K562 (cell line): ENCODE data around the gene DTNBP1. TPM values are rescaled to one million over a fixed set of nuclear protein-coding genes. Genes with fewer than 3 reads are reported as not detected.

ENCODE experiments used
- ATAC-seq: fragments of 200-7000 bp; cut with Tn5 transposase; 3 replicates; pipeline ENCODE4 v1.9.1; 2020; ENCODE audit warnings: moderate library complexity
- BruUV-seq: library from RNA; stranded (reverse); fragments of 400-500 nt; replicated peaks from 2 replicates; lab custom pipeline; 2021; lab: Mats Ljungman, UMichigan
- CTCF ChIA-PET: fragments of 300-600 bp; formaldehyde crosslinking; extraction: SDS; loops from one replicate; lab custom pipeline; 2021; ENCODE audit warnings: low intra/inter-chr PET ratio; lab: Yijun Ruan, JAX
- POLR2A ChIA-PET: fragments of 300-600, 350-650 bp; sonication (Branson Sonifier 250); formaldehyde crosslinking; extraction: SDS; loops from one replicate; lab custom pipeline; 2021; ENCODE audit warnings: antibody characterized with exemption, inconsistent platforms; lab: Yijun Ruan, JAX
- DNase-seq, 4 experiments: peaks; one replicate each; pipeline versions ENCODE4 v3.0.0 to v3.0.0-alpha.2; 2011 to 2018; ENCODE audit warnings: low spot score in 3 of 4, mixed read lengths in 3 of 4; ENCODE audit errors: extremely low read depth in 1 of 4
- FAIRE-seq: peaks from 2 replicates; lab custom pipeline; 2011; peaks lifted over from hg19 to GRCh38; lab: Jason Lieb, UNC
- H2AFZ ChIP-seq: 2 replicates; pipeline ENCODE4 v1.6.0; 2011; ENCODE audit warnings: low read depth, low read length, control low read depth, inconsistent platforms
- H3K27ac ChIP-seq: fragments of 200-600 bp; 3 replicates; pipeline ENCODE4 v1.8.0; 2011; ENCODE audit warnings: low read depth, mild to moderate bottlenecking, control low read depth, inconsistent platforms, low read length, moderate library complexity, mixed read lengths; ENCODE audit errors: extremely low read depth
- H3K27me3 ChIP-seq, 2 experiments: fragments of 300-600 bp in 1 of 2; 2 replicates in 1 of 2; 3 replicates in 1 of 2; pipeline versions ENCODE4 v1.6.0 to v1.8.0; 2011; ENCODE audit warnings: inconsistent platforms in 2 of 2, low read length in 2 of 2, mild to moderate bottlenecking in 1 of 2, mixed read lengths in 1 of 2, moderate library complexity in 1 of 2; ENCODE audit not compliant: control insufficient read depth in 2 of 2, insufficient read depth in 2 of 2
- H3K36me3 ChIP-seq: fragments of 300-600 bp; 3 replicates; pipeline ENCODE4 v1.8.0; 2011; ENCODE audit warnings: mild to moderate bottlenecking, low read length, inconsistent platforms; ENCODE audit not compliant: control insufficient read depth, insufficient read depth
- H3K4me1 ChIP-seq, 2 experiments: fragments of 200-600 bp in 1 of 2; replicated peaks in 1 of 2; 2 replicates in 1 of 2; 3 replicates in 1 of 2; pipeline versions ENCODE4 v1.5.1 to v1.8.0; 2011; ENCODE audit warnings: inconsistent platforms in 2 of 2, low read length in 2 of 2, mild to moderate bottlenecking in 1 of 2, mixed read lengths in 1 of 2, moderate library complexity in 1 of 2; ENCODE audit not compliant: control insufficient read depth in 2 of 2, insufficient read depth in 2 of 2
- H3K4me2 ChIP-seq: 2 replicates; pipeline ENCODE4 v1.6.1; 2011; ENCODE audit warnings: low read length, control low read depth, inconsistent platforms, mixed read lengths; ENCODE audit not compliant: insufficient read depth
- H3K4me3 ChIP-seq: fragments of 200-600 bp; sonication (generic), shearing (Covaris generic); 2 replicates; pipeline ENCODE4 v1.5.1; 2016; ENCODE audit warnings: control low read depth, inconsistent platforms
- H3K79me2 ChIP-seq: fragments of 200-600 bp; 3 replicates; pipeline ENCODE4 v1.8.0; 2011; ENCODE audit warnings: low read length, inconsistent platforms; ENCODE audit not compliant: control insufficient read depth, insufficient read depth
- H3K9ac ChIP-seq, 2 experiments: 2 replicates each; pipeline versions ENCODE4 v1.6.0 to v1.6.1; 2011; ENCODE audit warnings: low read depth in 2 of 2, low read length in 2 of 2, control low read depth in 1 of 2, inconsistent platforms in 1 of 2, mild to moderate bottlenecking in 1 of 2, mixed read lengths in 1 of 2; ENCODE audit not compliant: insufficient read depth in 1 of 2
- H3K9me1 ChIP-seq: one replicate; pipeline ENCODE4 v1.6.0; 2011; ENCODE audit warnings: inconsistent platforms, mild to moderate bottlenecking, low read length, moderate library complexity; ENCODE audit not compliant: control insufficient read depth, insufficient read depth
- H3K9me3 ChIP-seq: replicated peaks from 2 replicates; pipeline ENCODE4 v1.5.1; 2011; ENCODE audit warnings: low read depth, low read length, inconsistent platforms; ENCODE audit not compliant: control insufficient read depth, insufficient read depth
- H4K20me1 ChIP-seq: replicated peaks from 2 replicates; pipeline ENCODE4 v1.6.1; 2011; ENCODE audit warnings: low read length, inconsistent platforms, mixed read lengths; ENCODE audit not compliant: control insufficient read depth, insufficient read depth
- BHLHE40 ChIP-seq: IDR thresholded peaks from 2 replicates; pipeline ENCODE4 v1.6.1; 2011; ENCODE audit warnings: low read length, improper control_type of control experiment
- EGR1 ChIP-seq: fragments of 450-650 bp; conservative IDR thresholded peaks from 2 replicates; pipeline ENCODE4 v1.6.1; 2017; ENCODE audit warnings: mild to moderate bottlenecking
- NR4A1 ChIP-seq, 2 experiments: fragments of 250-450 bp in 1 of 2; fragments of 450-650 bp in 1 of 2; sonication (Bioruptor Pico) in 1 of 2; IDR thresholded peaks; 2 replicates each; pipeline versions ENCODE4 v1.4.0 to v1.6.1; 2016 to 2020; ENCODE audit warnings: mild to moderate bottlenecking in 2 of 2, missing compliant biosample characterization in 1 of 2, missing genetic modification characterization in 1 of 2, moderate library complexity in 1 of 2
- POLR2G ChIP-seq: fragments of 200-400 bp; formaldehyde crosslinking; IDR thresholded peaks from 2 replicates; pipeline ENCODE4 v1.6.1; 2017; ENCODE audit warnings: low read depth, mild to moderate bottlenecking, antibody characterized with exemption, low read length, moderate library complexity
- RFX7 ChIP-seq: fragments of 250-450 bp; sonication (Bioruptor Pico); IDR thresholded peaks from 2 replicates; pipeline ENCODE4 v1.5.1; 2021; ENCODE audit warnings: mild to moderate bottlenecking
- SMC3 ChIP-seq: conservative IDR thresholded peaks from 2 replicates; pipeline ENCODE4 v1.6.1; 2011; ENCODE audit warnings: low read depth, low read length, improper control_type of control experiment; ENCODE audit not compliant: insufficient read depth
- ZNF644 ChIP-seq: fragments of 200-800 bp; sonication (Bioruptor generic); IDR thresholded peaks from 2 replicates; pipeline ENCODE4 v1.6.1; 2016; ENCODE audit warnings: low read depth, missing genetic modification characterization, missing compliant biosample characterization
- WGBS: fragments of 100-300 bp; shearing (Covaris generic); methylation state at CpG from one replicate; pipeline ENCODE4 v1.1.6; 2016; ENCODE audit warnings: low coverage, mixed read lengths; ENCODE audit not compliant: insufficient coverage; ENCODE audit errors: missing lambda C conversion rate; 5-methylcytosine and 5-hydroxymethylcytosine counted together
- in situ Hi-C: fragments of 300-500 bp; cut with MboI; formaldehyde crosslinking; loops from 4 replicates; pipeline ENCODE4 v1.15.0; 2018; ENCODE audit warnings: inconsistent platforms, mixed read lengths
- intact Hi-C: fragments of 100-400 bp; cut with micrococcal nuclease; formaldehyde crosslinking; loops from 2 replicates; pipeline ENCODE4 v1.14.2; 2022
- polyA plus RNA-seq, 8 experiments: library from polyadenylated mRNA; depleted of rRNA in 4 of 8; stranded (reverse) in 5 of 8; unstranded in 3 of 8; fragments of >200 nt; fragmentation: Nextera tagmentation in 2 of 8; fragmentation: Illumina TruSeq in 1 of 8; extraction: Ambion mirVana in 2 of 8; extraction: Trizol in 1 of 8; gene quantifications; 2 replicates each; pipeline versions ENCODE4 v1.2.1 to v1.2.3, GENCODE V29; 2011 to 2014; ENCODE audit warnings: inconsistent platforms in 1 of 8, missing spikeins in 1 of 8
- total RNA-seq, 7 experiments: library from RNA; depleted of rRNA in 6 of 7; stranded (reverse); fragments of >200 nt in 6 of 7; fragmentation: Illumina TruSeq in 2 of 7; extraction: Trizol in 2 of 7; gene quantifications; 2 replicates each; pipeline versions ENCODE4 v1.2.1 to v1.2.3, GENCODE V29; 2011 to 2021; ENCODE audit warnings: low replicate concordance in 1 of 7
- TF ChIP-seq, protein P1 (sequence below): sonication (generic); formaldehyde crosslinking; IDR thresholded peaks from 2 replicates; pipeline ENCODE4 v1.8.0; 2023; ENCODE audit warnings: mild to moderate bottlenecking, missing genetic modification reagents
- TF ChIP-seq, protein P2 (sequence below): sonication (generic); formaldehyde crosslinking; IDR thresholded peaks from 2 replicates; pipeline ENCODE4 v1.8.0; 2022; ENCODE audit warnings: mild to moderate bottlenecking, missing genetic modification reagents
- TF ChIP-seq, protein P3 (sequence below), 3 experiments: IDR thresholded peaks in 2 of 3; conservative IDR thresholded peaks in 1 of 3; 2 replicates each; pipeline ENCODE4 v1.5.1; 2011 to 2012; ENCODE audit warnings: low read length in 3 of 3, mild to moderate bottlenecking in 3 of 3, control low read depth in 2 of 3, improper control_type of control experiment in 1 of 3, inconsistent platforms in 1 of 3, low read depth in 1 of 3, mixed read lengths in 1 of 3, moderate library complexity in 1 of 3; ENCODE audit not compliant: insufficient read depth in 2 of 3
- TF ChIP-seq, protein P4 (sequence below): fragments of 250-450 bp; sonication (Bioruptor Pico); IDR thresholded peaks from 2 replicates; pipeline ENCODE4 v1.4.0; 2020; ENCODE audit warnings: borderline replicate concordance

DTNBP1 gene
- total and polyA plus RNA-seq, 9 of the 15 experiments (the other 6 are each of a cell fraction or from before 2014, with no cell fraction given) = 16.7 to 54.5 (median 21.4) TPM

DNA sequence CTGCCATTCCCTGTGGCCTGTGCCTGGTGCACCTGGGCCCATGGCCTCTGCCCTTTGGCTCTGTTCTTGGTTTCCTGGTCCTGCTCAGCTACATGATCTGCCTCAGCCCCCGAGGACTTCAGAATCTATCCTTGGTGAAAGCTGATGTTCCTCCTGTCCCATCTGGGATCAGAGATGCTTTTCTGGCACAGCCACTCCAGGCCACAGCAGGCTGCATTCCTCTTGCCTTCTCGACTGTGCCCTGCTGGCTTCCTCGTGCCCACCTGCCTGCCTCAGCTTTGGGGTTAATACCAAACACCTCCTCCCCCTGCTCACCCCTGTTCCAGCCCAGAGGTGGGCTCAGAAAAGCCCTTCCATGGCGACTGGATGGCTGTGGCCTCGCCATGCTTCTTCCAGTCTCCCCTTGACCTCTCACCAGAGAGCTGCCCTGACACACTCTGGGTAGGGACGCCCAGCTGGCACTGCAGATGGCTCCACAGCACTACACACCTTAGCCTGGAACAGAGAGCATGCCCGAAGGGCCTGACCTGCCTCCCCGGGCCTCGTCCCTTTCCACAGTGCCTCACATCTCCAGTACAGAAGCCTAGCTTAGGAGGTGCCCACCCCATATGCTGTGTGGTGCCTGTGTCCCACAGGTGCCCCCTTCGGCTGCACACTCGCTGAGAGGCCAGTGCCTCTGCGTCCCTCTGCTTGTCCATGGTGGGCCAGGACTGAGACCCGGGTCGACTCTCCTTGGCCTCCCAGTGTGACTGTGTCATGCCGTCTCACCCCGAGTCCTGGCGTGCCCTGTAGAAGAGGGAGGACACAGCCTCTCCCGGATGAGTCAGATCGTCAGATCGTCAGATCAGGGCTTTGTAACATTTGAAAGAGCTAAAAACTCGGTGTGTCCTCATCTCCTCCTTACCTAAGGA is 148.8 kb downstream of the DTNBP1 start (continued):
- TF ChIP-seq, protein P1, sequence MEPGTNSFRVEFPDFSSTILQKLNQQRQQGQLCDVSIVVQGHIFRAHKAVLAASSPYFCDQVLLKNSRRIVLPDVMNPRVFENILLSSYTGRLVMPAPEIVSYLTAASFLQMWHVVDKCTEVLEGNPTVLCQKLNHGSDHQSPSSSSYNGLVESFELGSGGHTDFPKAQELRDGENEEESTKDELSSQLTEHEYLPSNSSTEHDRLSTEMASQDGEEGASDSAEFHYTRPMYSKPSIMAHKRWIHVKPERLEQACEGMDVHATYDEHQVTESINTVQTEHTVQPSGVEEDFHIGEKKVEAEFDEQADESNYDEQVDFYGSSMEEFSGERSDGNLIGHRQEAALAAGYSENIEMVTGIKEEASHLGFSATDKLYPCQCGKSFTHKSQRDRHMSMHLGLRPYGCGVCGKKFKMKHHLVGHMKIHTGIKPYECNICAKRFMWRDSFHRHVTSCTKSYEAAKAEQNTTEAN (CRISPR knock-in tag) = no peak

DNA sequence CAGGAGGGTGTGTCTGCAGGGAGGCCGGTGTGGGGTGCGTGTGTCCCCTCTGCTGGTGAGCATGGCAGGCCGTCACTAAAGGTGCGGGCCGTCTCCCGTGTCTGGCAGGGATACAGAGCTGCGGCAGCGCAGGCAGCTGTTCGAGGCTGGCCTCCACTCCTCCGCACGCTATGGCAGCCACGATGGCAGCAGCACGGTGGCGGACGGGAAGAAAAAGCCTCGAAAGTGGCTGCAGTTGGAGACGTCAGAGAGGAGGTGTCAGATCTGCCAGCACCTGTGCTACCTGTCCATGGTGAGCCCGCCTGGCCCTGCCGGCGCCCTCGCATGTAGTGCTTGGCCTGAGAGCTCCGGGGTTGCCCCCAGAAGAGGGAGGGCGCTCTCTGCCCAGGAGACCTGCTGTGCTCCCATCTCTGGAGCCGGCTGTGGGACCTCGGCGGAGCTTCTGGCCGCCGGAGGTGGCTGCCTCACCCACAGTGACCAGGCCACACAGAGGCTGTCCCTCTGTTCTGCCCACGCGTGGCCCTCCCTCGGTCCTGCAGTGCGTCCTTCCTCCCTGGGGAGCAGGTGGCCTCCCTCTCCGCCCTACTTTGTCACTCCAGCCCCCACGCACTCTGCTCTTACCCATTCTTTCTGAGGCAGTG is 149.6 kb downstream of the DTNBP1 start:
- Histone ChIP-seq H3K9me1 (no peaks in the 10 kb centered on the region), H3K4me3 (no peak overlapping the region), H3K27ac (no peak overlapping the region), H3K9ac (peak overlapping the region in 1 of 2 experiments; percentile 50; a peak in 1 of 4 replicates), H3K27me3 (no peaks in the 10 kb centered on the region), H3K4me2 (no peak overlapping the region), H3K36me3 (peaks cover 93% of the 10 kb centered on the region), H3K79me2 (peaks cover 7% of the 10 kb centered on the region; the same call in 2 of the 3 replicates), H3K4me1 (peaks cover 23 to 43% of the 10 kb centered on the region in 2 experiments), H4K20me1 (no peaks in the 10 kb centered on the region), H3K9me3 (no peaks in the 10 kb centered on the region), H2AFZ (no peak overlapping the region)
- DNase-seq (no peak), FAIRE-seq (no peak), ATAC-seq (no peak)
- POLR2A ChIA-PET = interaction anchor here (0.5 to 0.7 kb wide), 4 partner anchors 14 to 1384 kb away, joined by 3 read pairs; no protein-coding TSS in a partner anchor
- CTCF ChIA-PET = no interaction called here
- intact Hi-C loops = no loop called here
- WGBS = 92% methylated on average over 33 of the region's 34 CpGs
- no TSS peak for BruUV-seq
- in situ Hi-C loops = no loop called here
- TF ChIP-seq, protein P2, sequence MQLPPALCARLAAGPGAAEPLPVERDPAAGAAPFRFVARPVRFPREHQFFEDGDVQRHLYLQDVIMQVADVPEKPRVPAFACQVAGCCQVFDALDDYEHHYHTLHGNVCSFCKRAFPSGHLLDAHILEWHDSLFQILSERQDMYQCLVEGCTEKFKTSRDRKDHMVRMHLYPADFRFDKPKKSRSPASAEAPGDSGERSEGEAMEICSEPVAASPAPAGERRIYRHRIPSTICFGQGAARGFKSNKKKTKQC = no peak
- TF ChIP-seq NR4A1 (CRISPR knock-in tag; IDR thresholded peaks at IDR 0.05) = no peak
- no peak for TF ChIP-seq NR4A1 (tag; IDR thresholded peaks at IDR 0.05)
- no peak for TF ChIP-seq RFX7 (CRISPR knock-in tag)
- TF ChIP-seq BHLHE40 = no peak
- TF ChIP-seq SMC3 = no peak
- TF ChIP-seq ZNF644 = no peak
- TF ChIP-seq, protein P3, sequence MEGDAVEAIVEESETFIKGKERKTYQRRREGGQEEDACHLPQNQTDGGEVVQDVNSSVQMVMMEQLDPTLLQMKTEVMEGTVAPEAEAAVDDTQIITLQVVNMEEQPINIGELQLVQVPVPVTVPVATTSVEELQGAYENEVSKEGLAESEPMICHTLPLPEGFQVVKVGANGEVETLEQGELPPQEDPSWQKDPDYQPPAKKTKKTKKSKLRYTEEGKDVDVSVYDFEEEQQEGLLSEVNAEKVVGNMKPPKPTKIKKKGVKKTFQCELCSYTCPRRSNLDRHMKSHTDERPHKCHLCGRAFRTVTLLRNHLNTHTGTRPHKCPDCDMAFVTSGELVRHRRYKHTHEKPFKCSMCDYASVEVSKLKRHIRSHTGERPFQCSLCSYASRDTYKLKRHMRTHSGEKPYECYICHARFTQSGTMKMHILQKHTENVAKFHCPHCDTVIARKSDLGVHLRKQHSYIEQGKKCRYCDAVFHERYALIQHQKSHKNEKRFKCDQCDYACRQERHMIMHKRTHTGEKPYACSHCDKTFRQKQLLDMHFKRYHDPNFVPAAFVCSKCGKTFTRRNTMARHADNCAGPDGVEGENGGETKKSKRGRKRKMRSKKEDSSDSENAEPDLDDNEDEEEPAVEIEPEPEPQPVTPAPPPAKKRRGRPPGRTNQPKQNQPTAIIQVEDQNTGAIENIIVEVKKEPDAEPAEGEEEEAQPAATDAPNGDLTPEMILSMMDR (IDR thresholded peaks at IDR 0.05 in 2 of 3, conservative IDR thresholded peaks at IDR 0.05 in 1 of 3; ENCODE audit: insufficient read depth in 2 of 3, low read depth in 1 of 3, low read length in 3 of 3) = 0 out of 6 replicates have a peak, but pooled peaks of 1 of the 3 experiments have one; percentile 5
- TF ChIP-seq EGR1 = peak; percentile 45
- peak; percentile 69 for TF ChIP-seq POLR2G
- TF ChIP-seq, protein P4, sequence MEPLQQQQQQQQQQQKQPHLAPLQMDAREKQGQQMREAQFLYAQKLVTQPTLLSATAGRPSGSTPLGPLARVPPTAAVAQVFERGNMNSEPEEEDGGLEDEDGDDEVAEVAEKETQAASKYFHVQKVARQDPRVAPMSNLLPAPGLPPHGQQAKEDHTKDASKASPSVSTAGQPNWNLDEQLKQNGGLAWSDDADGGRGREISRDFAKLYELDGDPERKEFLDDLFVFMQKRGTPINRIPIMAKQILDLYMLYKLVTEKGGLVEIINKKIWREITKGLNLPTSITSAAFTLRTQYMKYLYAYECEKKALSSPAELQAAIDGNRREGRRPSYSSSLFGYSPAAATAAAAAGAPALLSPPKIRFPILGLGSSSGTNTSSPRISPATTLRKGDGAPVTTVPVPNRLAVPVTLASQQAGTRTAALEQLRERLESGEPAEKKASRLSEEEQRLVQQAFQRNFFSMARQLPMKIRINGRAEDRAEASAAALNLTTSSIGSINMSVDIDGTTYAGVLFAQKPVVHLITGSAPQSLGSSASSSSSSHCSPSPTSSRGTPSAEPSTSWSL (CRISPR knock-in tag) = no peak
